WTC11 (cell line): ENCODE measurements around the gene TELO2. TPM values are rescaled to one million over a fixed set of nuclear protein-coding genes. Genes with fewer than 3 reads are reported as not detected.

ENCODE experiments used
- ATAC-seq: fragments of 200-7000 bp; cut with Tn5 transposase; 2 replicates; pipeline ENCODE4 v1.10.0; 2021; ENCODE audit warnings: mild to moderate bottlenecking, moderate library complexity
- CTCF ChIA-PET: fragments of 300-600 bp; sonication (Branson Sonifier 250); formaldehyde crosslinking; loops from one replicate; lab custom pipeline; 2021; ENCODE audit warnings: antibody characterized with exemption; lab: Charles Lee
- POLR2A ChIA-PET: fragments of 350-600 bp; sonication (Branson Sonifier 250); formaldehyde crosslinking; loops from one replicate; lab custom pipeline; 2021; ENCODE audit warnings: antibody characterized with exemption; lab: Charles Lee
- DNase-seq: peaks from one replicate; pipeline ENCODE4 v3.0.0; 2021; ENCODE audit warnings: low spot score
- H3K27ac Mint-ChIP-seq: 2 replicates; pipeline ENCODE4 v1.8.0; 2021; ENCODE audit warnings: mixed read lengths
- H3K27me3 Mint-ChIP-seq: 2 replicates; pipeline ENCODE4 v1.8.0; 2021; ENCODE audit warnings: low read depth, mild to moderate bottlenecking, moderate library complexity, mixed read lengths
- H3K36me3 Mint-ChIP-seq: 2 replicates; pipeline ENCODE4 v1.8.0; 2021; ENCODE audit warnings: mixed read lengths
- H3K4me1 Mint-ChIP-seq: 2 replicates; pipeline ENCODE4 v1.8.0; 2022; ENCODE audit warnings: mixed read lengths
- H3K4me3 Mint-ChIP-seq: 2 replicates; pipeline ENCODE4 v1.8.0; 2021; ENCODE audit warnings: mild to moderate bottlenecking, moderate library complexity, mixed read lengths
- H3K9me3 Mint-ChIP-seq: 2 replicates; pipeline ENCODE4 v1.8.0; 2021; ENCODE audit warnings: mixed read lengths
- GRHL2 ChIP-seq: fragments of 250-450 bp; sonication (Bioruptor Pico); IDR thresholded peaks from 2 replicates; pipeline ENCODE4 v1.8.0; 2022; ENCODE audit warnings: mild to moderate bottlenecking, moderate library complexity; ENCODE audit not compliant: insufficient replicate concordance, severe bottlenecking
- HMGXB4 ChIP-seq: sonication (generic); formaldehyde crosslinking; IDR thresholded peaks from 2 replicates; pipeline ENCODE4 v1.8.1; 2023; ENCODE audit warnings: mild to moderate bottlenecking, moderate library complexity, missing genetic modification reagents
- JUN ChIP-seq: sonication (generic); formaldehyde crosslinking; IDR thresholded peaks from 2 replicates; pipeline ENCODE4 v1.8.0; 2023; ENCODE audit warnings: mild to moderate bottlenecking, missing genetic modification reagents
- MXD4 ChIP-seq: fragments of 250-450 bp; sonication (Bioruptor Pico); IDR thresholded peaks from 2 replicates; pipeline ENCODE4 v1.8.0; 2021; ENCODE audit warnings: mild to moderate bottlenecking, moderate library complexity, borderline replicate concordance
- RORB ChIP-seq: fragments of 250-450 bp; sonication (Bioruptor Pico); IDR thresholded peaks from 2 replicates; pipeline ENCODE4 v1.9.0; 2021; ENCODE audit warnings: mild to moderate bottlenecking
- TEAD4 ChIP-seq: sonication (generic); formaldehyde crosslinking; IDR thresholded peaks from 2 replicates; pipeline ENCODE4 v1.8.0; 2022; ENCODE audit warnings: mild to moderate bottlenecking, missing genetic modification reagents
- USF2 ChIP-seq: sonication (generic); formaldehyde crosslinking; IDR thresholded peaks from 2 replicates; pipeline ENCODE4 v1.8.1; 2023; ENCODE audit warnings: mild to moderate bottlenecking, missing genetic modification reagents, moderate library complexity
- ZNF219 ChIP-seq: sonication (generic); formaldehyde crosslinking; IDR thresholded peaks from 2 replicates; pipeline ENCODE4 v1.8.0; 2023; ENCODE audit warnings: missing genetic modification reagents, mild to moderate bottlenecking, borderline replicate concordance
- total RNA-seq: library from RNA; stranded (reverse); gene quantifications from 3 replicates; pipeline ENCODE4 v1.2.3, GENCODE V29; 2021
- TF ChIP-seq, protein P1 (sequence below): fragments of 250-450 bp; sonication (Bioruptor Pico); conservative IDR thresholded peaks from 2 replicates; pipeline ENCODE4 v1.9.0; 2021; ENCODE audit warnings: mild to moderate bottlenecking
- TF ChIP-seq, protein P2 (sequence below): sonication (generic); formaldehyde crosslinking; IDR thresholded peaks from 2 replicates; pipeline ENCODE4 v1.8.1; 2023; ENCODE audit warnings: mild to moderate bottlenecking, missing genetic modification reagents
- TF ChIP-seq, protein P3 (sequence below): sonication (generic); formaldehyde crosslinking; IDR thresholded peaks from 2 replicates; pipeline ENCODE4 v1.8.1; 2022; ENCODE audit warnings: low read depth, missing genetic modification reagents, borderline replicate concordance
- TF ChIP-seq, protein P4 (sequence below): sonication (generic); formaldehyde crosslinking; conservative IDR thresholded peaks from 2 replicates; pipeline ENCODE4 v1.8.1; 2022; ENCODE audit warnings: mild to moderate bottlenecking, missing genetic modification reagents

The TELO2 gene
- total RNA-seq, 1 experiment from 2014 or later: 86.7 TPM

- TF ChIP-seq RORB (CRISPR knock-in tag) (no peak), TEAD4 (CRISPR knock-in tag) (no peak), MXD4 (CRISPR knock-in tag) (no peak), JUN (CRISPR knock-in tag) (0 out of 2 replicates have a peak, but pooled peaks have one; percentile 9), USF2 (CRISPR knock-in tag) (peak; percentile 56), HMGXB4 (CRISPR knock-in tag) (peak; percentile 73; the same call in 1 of the 2 replicates), GRHL2 (CRISPR knock-in tag) (no peak), ZNF219 (no peak)
- TF ChIP-seq, protein P1, sequence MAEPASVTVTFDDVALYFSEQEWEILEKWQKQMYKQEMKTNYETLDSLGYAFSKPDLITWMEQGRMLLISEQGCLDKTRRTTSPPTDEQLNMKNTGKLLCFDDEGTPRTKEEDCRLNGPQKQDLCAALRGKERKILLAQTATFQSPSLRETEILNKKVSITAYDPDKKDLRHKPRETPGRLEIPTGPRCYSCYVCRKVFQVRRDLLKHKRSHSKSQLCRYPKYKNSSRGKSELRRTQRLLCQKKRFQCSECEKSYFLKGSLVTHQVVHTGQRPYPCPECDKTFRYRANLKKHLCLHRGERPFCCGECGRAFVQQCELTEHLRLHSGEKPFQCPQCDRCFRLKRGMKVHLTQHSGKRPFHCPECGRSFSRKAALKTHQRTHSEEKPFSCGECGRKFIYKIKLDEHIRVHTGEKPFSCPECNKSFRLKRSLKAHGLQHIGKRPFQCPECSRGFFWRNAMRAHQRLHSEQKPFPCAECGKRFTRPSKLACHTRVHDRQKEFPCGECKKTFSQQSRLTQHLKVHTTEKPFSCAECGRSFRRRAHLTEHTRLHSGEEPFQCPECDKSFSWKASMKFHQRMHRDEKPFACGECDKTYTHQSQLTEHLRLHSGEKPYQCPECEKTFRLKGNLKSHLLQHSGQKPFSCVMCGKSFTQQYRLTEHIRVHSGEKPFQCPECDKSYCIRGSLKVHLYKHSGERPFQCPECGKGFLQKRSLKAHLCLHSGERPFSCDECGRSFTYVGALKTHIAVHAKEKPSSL (CRISPR knock-in tag): no peak
- TF ChIP-seq, protein P2, sequence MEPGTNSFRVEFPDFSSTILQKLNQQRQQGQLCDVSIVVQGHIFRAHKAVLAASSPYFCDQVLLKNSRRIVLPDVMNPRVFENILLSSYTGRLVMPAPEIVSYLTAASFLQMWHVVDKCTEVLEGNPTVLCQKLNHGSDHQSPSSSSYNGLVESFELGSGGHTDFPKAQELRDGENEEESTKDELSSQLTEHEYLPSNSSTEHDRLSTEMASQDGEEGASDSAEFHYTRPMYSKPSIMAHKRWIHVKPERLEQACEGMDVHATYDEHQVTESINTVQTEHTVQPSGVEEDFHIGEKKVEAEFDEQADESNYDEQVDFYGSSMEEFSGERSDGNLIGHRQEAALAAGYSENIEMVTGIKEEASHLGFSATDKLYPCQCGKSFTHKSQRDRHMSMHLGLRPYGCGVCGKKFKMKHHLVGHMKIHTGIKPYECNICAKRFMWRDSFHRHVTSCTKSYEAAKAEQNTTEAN (CRISPR knock-in tag): 0 out of 2 replicates have a peak, but pooled peaks have one; percentile 30
- TF ChIP-seq, protein P3, sequence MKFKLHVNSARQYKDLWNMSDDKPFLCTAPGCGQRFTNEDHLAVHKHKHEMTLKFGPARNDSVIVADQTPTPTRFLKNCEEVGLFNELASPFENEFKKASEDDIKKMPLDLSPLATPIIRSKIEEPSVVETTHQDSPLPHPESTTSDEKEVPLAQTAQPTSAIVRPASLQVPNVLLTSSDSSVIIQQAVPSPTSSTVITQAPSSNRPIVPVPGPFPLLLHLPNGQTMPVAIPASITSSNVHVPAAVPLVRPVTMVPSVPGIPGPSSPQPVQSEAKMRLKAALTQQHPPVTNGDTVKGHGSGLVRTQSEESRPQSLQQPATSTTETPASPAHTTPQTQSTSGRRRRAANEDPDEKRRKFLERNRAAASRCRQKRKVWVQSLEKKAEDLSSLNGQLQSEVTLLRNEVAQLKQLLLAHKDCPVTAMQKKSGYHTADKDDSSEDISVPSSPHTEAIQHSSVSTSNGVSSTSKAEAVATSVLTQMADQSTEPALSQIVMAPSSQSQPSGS: no peak
Observed at GRCh38 chr16:1492923-1493745, at the start of gene TELO2 (continued).

- Mint-ChIP-seq H3K27ac (no peak overlapping the region), H3K27me3 (no peaks in the 10 kb centered on the region), H3K9me3 (no peaks in the 10 kb centered on the region), H3K36me3 (no peaks in the 10 kb centered on the region), H3K4me1 (no peaks in the 10 kb centered on the region), H3K4me3 (no peak overlapping the region)
- ChIA-PET CTCF (interaction anchor here (0.6 to 1.9 kb wide), 6 partner anchors 16 to 117 kb away, joined by 3 to 10 read pairs (median 3); partner anchors contain the start of gene UQCC4), POLR2A (no interaction called here)
- no peak for DNase-seq
- ATAC-seq: peak; percentile 11; the same call in 1 of the 2 replicates
- TF ChIP-seq, protein P4, sequence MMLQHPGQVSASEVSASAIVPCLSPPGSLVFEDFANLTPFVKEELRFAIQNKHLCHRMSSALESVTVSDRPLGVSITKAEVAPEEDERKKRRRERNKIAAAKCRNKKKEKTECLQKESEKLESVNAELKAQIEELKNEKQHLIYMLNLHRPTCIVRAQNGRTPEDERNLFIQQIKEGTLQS: no peak
- TF ChIP-seq, protein P1 (CRISPR knock-in tag): no peak
Observed at GRCh38 chr16:1443403-1443973, 49.7 kb upstream of the TELO2 start.
